ENCODE measurements around the gene HSD17B2. TPM values are rescaled to one million over a fixed set of nuclear protein-coding genes. Genes with fewer than 3 reads are reported as not detected.

HSD17B2 gene
- total RNA-seq, 4 donors from 2014 or later, result 2.7 to 10.6 (median 4.0) TPM

- no peaks in the 10 kb centered on the region for H3K36me3 ChIP-seq
- H3K27me3 ChIP-seq, result no peaks in the 10 kb centered on the region
- 70% methylated on average over 6 of the region's 6 CpGs for WGBS
- no peaks in the 10 kb centered on the region for H3K4me1 ChIP-seq
- H3K27ac ChIP-seq, result no peak overlapping the region
- no peak overlapping the region for H3K4me3 ChIP-seq
- no peak for TF ChIP-seq POLR2AphosphoS5 (IDR thresholded peaks at IDR 0.05)
- TF ChIP-seq CTCF (IDR thresholded peaks at IDR 0.05), result no peak
- TF ChIP-seq EP300 (IDR thresholded peaks at IDR 0.05), result no peak
- TF ChIP-seq POLR2A (IDR thresholded peaks at IDR 0.05), result no peak
- peak in 1 of 2 donors; percentile 63 for DNase-seq (ENCODE audit: low spot score in 2 of 2)
- no peaks in the 10 kb centered on the region for H3K9me3 ChIP-seq
Measured at GRCh38 chr16:82043680-82044584, 8.9 kb downstream of the HSD17B2 start.

GRCh38 chr16:82044585-82044911 lies 9.5 kb downstream of the HSD17B2 start:
- peak in 1 of 2 donors; percentile 21 for DNase-seq (ENCODE audit: low spot score in 2 of 2)
- no peak overlapping the region for H3K27ac ChIP-seq
- H3K4me1 ChIP-seq, result no peaks in the 10 kb centered on the region
- WGBS, result 73% methylated on average over 3 of the region's 3 CpGs
- no peaks in the 10 kb centered on the region for H3K9me3 ChIP-seq
- H3K36me3 ChIP-seq, result no peaks in the 10 kb centered on the region
- no peaks in the 10 kb centered on the region for H3K27me3 ChIP-seq
- H3K4me3 ChIP-seq, result no peak overlapping the region
- TF ChIP-seq CTCF (IDR thresholded peaks at IDR 0.05), result no peak
- no peak for TF ChIP-seq POLR2AphosphoS5 (IDR thresholded peaks at IDR 0.05)
- TF ChIP-seq POLR2A (IDR thresholded peaks at IDR 0.05), result no peak
- TF ChIP-seq EP300 (IDR thresholded peaks at IDR 0.05), result no peak

GRCh38 chr16:82045465-82045864 lies 10.4 kb downstream of the HSD17B2 start:
- 77% methylated on average over 2 of the region's 2 CpGs for WGBS
- Histone ChIP-seq H3K27me3 (no peaks in the 10 kb centered on the region), H3K4me3 (no peak overlapping the region), H3K4me1 (peaks cover 6% of the 10 kb centered on the region), H3K9me3 (no peaks in the 10 kb centered on the region), H3K36me3 (no peaks in the 10 kb centered on the region), H3K27ac (no peak overlapping the region)
- no peak for DNase-seq (ENCODE audit: low spot score in 2 of 2)
- TF ChIP-seq CTCF (IDR thresholded peaks at IDR 0.05) (no peak), EP300 (IDR thresholded peaks at IDR 0.05) (no peak), POLR2A (IDR thresholded peaks at IDR 0.05) (no peak), POLR2AphosphoS5 (IDR thresholded peaks at IDR 0.05) (no peak)

- TF ChIP-seq POLR2AphosphoS5 (IDR thresholded peaks at IDR 0.05), result no peak
- no peak for TF ChIP-seq POLR2A (IDR thresholded peaks at IDR 0.05)
- TF ChIP-seq CTCF (IDR thresholded peaks at IDR 0.05), result no peak
- no peak for TF ChIP-seq EP300 (IDR thresholded peaks at IDR 0.05)
- Histone ChIP-seq H3K4me1 (peaks cover 11% of the 10 kb centered on the region), H3K27ac (no peak overlapping the region), H3K27me3 (no peaks in the 10 kb centered on the region), H3K4me3 (no peak overlapping the region), H3K36me3 (no peaks in the 10 kb centered on the region), H3K9me3 (no peaks in the 10 kb centered on the region)
- WGBS, result 94% methylated on average over 4 of the region's 4 CpGs
- no peak for DNase-seq (ENCODE audit: low spot score in 2 of 2)
Measured at GRCh38 chr16:82046541-82046940, 11.5 kb downstream of the HSD17B2 start.

- Histone ChIP-seq H3K27ac (no peak overlapping the region), H3K4me1 (peaks cover 11% of the 10 kb centered on the region), H3K27me3 (no peaks in the 10 kb centered on the region), H3K36me3 (no peaks in the 10 kb centered on the region), H3K4me3 (no peak overlapping the region), H3K9me3 (no peaks in the 10 kb centered on the region)
- WGBS, result 94% methylated on average over 2 of the region's 2 CpGs
- no peak for TF ChIP-seq CTCF (IDR thresholded peaks at IDR 0.05)
- no peak for TF ChIP-seq POLR2AphosphoS5 (IDR thresholded peaks at IDR 0.05)
- TF ChIP-seq EP300 (IDR thresholded peaks at IDR 0.05), result no peak
- no peak for TF ChIP-seq POLR2A (IDR thresholded peaks at IDR 0.05)
- peak in 1 of 2 donors; percentile 9 for DNase-seq (ENCODE audit: low spot score in 2 of 2)
Measured at GRCh38 chr16:82046941-82047340, 11.9 kb downstream of the HSD17B2 start.

All from suprapubic skin (tissue), 4 donors.